Medulla oblongata (tissue), 1 donor: ENCODE data around the gene UBE2E2.

Experiments used
- DNase-seq: peaks from one replicate; pipeline ENCODE4 v3.0.0-alpha.2; 2015; ENCODE audit errors: extremely low spot score

The UBE2E2 gene

DNA sequence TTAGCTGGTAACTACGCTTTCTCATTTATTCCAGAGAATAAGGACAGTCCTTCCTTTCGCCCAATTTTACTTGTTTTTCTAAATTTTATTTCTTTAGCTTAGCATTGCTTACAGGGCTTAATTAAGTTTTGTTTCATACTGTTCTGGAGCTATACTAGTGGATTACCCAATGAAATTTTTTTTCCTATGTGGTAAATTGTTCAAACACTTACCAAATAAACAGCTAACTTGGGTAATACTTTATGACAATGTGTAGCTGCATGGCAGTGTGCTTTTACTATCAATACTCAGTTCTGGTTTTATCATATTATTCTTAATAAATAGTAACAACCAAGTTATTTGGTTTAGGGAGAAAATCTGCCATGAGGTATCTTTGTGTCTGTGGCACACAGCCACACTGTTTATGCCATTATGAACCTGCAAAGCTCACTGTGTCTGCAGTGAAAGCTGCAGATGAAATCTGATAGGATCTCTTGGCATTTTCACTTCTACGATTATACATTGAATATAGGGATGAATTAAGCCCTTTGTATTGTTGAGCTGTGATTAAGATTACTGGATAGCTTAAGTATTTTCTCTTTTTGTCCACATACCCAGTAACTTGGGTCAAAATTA, 37.2 kb downstream of the UBE2E2 start:
- DNase-seq, result no peak

DNA sequence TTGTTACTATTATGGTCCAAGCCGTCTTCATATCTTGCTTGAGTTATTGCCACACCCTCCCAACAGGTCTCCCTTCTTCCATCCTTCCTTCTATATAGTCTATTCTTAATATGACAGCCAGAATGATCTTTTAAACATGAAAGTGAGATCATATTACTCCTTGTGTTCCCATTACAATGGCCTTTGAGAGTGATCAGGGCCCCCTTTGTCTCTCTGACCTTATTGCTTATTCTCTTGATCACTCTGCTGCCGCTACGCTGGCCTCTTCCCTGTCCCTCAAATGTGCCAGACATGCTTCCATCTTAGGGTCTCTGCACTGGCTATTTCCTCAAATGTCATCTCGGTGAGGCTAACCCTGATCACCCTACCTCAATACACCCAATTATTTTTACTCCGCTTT, 38.1 kb downstream of the UBE2E2 start:
- peak; percentile 54 for DNase-seq

DNA sequence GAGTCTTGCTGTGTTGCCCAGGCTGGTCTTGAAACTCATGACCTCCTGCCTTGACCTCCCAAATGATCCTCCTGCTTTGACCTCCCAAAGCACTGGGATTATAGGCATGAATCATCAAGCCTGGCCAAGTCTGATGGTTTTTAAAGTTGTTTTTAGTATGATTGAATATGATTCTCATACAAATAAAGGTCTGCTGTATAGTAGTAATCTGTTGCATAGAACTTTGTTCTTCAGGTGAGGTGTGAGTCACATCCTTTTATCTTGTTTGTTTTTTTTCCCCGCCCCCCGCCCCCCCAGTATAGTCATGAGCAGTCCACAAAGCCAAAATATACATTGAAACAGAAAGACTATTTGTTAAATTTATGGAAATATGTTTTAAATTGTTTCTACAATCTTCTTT, 39.0 kb downstream of the UBE2E2 start:
- DNase-seq, result no peak

DNA sequence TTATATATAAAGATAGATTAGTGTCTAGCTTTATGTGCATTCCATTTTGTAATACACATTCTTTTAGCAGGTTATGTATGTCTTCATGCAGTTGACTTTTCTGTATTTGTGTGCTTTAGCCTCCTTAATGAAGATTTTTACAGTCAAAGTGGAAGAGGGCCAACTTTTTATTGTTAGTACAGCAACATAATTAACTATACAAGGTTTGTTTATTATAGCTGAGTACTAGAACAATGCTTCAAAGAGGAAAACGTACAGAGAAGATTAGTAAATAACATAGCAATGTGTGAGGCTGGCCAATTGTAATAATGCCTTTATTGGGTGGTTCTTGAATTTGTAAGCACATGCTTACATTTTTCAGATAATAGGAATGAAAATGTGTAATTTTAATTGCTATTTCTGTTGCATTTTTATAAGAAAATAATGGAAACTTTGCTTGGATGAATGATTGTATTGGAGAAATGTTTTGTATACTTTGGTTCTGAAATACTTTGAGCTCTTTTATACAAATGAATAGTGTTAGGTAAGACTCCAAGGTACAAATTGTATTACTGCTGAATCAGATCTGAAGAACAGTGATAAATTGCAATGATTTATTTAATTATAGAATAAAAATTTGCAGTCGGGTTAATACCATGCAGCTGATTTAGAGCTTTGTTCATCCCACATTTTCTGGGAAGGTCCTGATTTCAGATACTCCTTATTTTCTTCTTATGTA, 41.4 kb downstream of the UBE2E2 start:
- DNase-seq, result no peak

- DNase-seq, result no peak
Measured at GRCh38 chr3:23246651-23247050, 43.5 kb downstream of the UBE2E2 start.

- DNase-seq, result no peak
Measured at GRCh38 chr3:23248594-23249131, 45.5 kb downstream of the UBE2E2 start.

DNA sequence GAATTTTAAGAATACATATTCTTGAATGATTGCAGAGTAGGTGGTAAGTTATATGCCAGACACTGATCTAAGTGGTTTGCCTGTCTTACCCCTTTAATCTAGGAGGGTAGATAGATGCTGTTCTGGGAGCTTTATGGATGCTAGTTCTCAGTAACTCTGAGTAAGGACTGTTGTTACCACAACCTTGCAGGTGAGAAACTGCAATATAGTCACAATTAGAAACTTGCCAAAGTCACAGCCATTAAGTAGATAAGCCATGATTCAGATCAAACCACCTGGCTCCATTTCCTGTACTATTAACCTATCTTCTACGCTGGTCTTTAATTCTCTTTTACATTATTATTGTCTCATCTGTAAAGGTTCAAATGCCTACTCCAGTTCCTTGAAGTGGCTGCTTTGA, 46.8 kb downstream of the UBE2E2 start:
- no peak for DNase-seq

DNA sequence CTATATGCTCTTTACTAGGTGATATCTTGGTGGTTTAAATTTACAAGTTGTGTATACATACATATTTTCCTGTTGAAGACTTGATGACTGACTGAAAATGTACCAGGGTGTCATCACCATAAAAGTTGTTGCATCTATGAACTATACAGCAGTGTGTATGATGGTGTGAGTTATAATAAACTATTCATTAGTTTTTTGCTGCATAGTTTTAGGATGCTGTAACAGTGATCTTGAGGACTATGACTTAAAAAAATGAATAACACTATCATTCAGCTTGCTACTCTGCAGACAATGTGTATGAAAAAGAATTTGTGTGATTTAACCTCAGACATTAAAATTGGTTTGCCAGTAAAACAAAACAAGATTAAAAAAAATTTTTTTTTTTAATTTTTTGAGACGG, 49.0 kb downstream of the UBE2E2 start:
- no peak for DNase-seq

GRCh38 chr3:23253214-23253613, 50.1 kb downstream of the UBE2E2 start:
- no peak for DNase-seq

GRCh38 chr3:23254282-23254681, 51.2 kb downstream of the UBE2E2 start:
- DNase-seq, result no peak

- DNase-seq, result no peak
Measured at GRCh38 chr3:23254835-23255234, 51.7 kb downstream of the UBE2E2 start.

- no peak for DNase-seq
Measured at GRCh38 chr3:23256741-23257435, 53.8 kb downstream of the UBE2E2 start.

- no peak for DNase-seq
Measured at GRCh38 chr3:23258110-23258509, 55.0 kb downstream of the UBE2E2 start.

DNA sequence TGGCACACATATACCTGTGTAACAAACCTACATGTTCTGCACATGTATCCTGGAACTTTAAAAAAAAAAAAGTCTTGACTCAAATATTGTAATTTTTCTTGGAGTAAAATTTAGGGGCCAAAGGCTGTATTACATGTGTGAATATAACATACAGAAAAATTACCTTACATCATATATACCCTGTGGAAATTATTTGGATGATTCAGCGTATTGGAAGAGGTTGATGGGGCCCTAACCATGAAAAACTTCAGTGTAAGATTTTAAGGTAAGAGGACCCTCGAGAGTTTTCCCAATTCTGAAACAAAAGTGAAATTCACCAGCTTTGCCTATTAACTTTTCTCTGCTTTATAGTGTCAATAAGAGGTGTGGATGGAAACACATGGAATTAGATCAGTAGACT, 56.4 kb downstream of the UBE2E2 start:
- no peak for DNase-seq

DNA sequence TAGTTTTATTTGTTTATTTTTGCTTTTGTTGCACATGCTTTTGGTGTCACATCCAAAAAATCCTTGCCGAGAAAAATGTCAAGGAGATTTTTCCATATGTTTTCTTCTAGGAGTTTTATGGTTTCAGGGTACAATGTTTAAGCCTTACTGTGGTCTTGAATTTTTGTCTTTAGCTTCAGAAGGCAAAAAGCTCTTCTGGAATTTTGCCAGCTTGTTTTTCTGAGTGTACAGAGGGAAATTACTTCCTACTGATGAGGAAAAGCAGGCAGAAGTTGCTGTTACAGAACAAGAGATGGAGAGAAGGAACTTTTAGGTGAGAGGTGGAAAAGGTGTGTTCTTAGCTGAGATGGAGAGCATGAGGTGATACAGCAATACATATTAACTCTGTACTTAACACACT, 59.6 kb downstream of the UBE2E2 start:
- no peak for DNase-seq

DNA sequence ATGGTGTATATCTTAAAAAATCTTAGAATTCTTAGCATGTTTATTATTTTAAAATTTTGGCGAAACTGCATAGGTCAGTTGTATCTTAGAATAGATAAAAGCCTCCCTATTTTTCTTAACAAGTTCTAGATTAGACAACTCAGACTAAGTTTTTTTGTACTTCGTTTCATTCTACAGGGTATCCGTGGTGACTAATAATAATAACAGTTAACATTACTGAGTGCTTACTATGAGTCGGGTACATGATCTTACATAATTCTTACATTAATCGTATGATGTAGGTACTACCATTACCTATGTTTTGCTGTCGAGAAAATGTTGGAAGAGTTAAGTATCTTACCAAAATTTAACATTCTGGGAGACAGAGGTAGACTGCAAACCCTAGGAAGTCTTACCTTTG, 60.7 kb downstream of the UBE2E2 start:
- DNase-seq, result no peak

DNA sequence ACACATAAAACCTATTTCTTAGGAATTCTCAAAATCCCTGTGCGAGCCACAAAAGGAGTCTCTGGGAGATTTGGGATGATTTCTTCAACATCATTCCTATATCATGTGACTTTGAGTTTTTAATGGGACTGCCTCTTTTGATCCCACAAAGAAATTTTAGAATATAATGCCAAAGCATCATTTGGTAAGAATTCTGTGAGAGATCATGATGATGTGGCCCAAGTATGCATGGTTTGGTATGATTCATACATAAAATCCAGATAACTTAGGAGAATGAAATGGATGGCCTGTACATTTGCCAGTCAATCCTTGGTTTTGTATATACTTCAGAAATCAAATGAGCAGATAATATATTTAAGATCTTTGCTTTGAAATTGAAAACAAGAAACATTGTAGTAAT, 61.3 kb downstream of the UBE2E2 start:
- no peak for DNase-seq

DNA sequence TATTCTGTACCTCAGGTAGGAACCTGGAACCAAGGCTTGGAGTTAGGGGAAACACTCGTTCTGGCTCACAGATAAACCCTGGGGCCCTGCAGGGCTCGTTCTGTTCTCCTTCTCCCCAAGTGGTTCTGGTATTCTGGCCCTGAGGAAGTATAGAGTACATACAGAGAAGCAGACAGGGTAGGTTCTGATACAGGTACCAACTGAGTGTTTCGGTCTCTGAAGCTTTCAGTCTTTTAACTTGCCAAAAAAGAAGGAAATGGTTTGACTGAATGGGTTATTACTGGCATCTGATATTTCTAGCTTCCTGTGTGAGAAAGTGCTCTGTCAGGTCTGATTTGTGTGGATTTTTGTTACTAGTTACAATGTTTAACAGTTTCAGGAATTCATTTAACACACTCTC, 67.3 kb downstream of the UBE2E2 start:
- DNase-seq, result no peak

- DNase-seq, result no peak
Measured at GRCh38 chr3:23271876-23272741, 69.0 kb downstream of the UBE2E2 start.

DNA sequence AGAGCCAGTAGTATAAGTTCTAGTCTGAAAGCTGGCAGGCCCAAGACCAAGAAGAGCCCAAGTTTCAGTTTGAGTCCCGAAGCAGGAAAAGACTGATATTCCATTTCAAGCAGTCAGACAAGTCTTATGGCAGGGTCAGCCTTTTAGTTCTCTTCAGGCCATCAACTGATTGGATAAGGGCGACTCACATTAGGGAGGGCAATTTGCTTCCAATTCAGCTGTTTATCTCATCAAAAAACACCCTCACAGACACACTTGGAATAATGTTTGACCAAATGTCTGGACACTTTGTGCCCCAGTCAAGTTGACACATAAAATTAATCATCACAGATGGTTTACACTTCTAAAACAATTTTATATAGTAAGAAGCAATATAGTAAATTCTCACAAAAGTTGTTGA, 69.7 kb downstream of the UBE2E2 start:
- DNase-seq, result no peak

DNA sequence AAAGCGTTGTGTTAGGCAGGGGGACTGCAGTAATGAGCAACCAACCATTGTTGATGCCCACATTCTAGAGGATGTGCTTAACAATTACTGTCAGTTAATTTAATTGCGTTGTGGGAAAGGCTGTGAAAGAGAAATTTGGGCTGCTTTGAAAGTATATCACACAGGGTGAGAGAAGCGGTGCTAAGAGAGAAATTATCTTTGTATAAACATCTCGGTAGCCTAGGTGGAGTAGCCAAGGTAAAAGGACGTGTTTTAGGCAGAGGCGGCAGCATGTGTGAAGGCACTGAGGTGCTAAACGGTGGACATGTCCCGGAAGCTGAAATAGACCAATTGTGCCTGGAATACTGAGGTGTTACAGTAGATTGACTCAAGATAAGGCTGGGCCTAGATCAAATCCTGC, 71.9 kb downstream of the UBE2E2 start:
- DNase-seq, result no peak

GRCh38 chr3:23275814-23276213, 72.7 kb downstream of the UBE2E2 start:
- DNase-seq, result no peak
